ENCODE data around the gene EPC2.

The EPC2 gene

GRCh38 chr2:148643998-148644882 lies at the start of gene EPC2:
Gene EPC2, plus strand, starts transcription at chr2:148644751. Its CDS starts 267 bp downstream, at chr2:148645018.
- in situ Hi-C loops (cut with HindIII; ENCODE audit: low sequenced_read_pairs), result no loop called here

DNA sequence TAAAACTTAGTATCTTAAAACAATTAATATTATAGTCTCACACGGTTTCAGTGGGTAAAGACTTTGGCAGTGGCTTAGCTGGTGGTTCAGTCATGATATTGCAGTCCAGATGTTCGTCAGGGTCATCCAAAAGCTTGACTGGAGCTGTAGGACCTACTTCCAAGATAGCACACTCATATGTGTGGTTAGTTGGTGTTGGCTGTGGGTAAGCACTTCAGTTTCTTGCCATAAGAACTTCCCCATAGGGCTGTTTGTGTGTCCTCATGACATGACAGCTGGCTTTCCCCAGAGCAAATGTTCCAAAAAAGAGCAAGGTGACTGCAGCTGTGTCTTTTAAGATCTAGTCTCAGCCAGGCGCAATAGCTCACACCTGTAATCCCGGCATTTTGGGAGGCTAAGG lies 48.5 kb upstream of the EPC2 start:
- in situ Hi-C loops (cut with HindIII; ENCODE audit: low sequenced_read_pairs), result no loop called here

DNA sequence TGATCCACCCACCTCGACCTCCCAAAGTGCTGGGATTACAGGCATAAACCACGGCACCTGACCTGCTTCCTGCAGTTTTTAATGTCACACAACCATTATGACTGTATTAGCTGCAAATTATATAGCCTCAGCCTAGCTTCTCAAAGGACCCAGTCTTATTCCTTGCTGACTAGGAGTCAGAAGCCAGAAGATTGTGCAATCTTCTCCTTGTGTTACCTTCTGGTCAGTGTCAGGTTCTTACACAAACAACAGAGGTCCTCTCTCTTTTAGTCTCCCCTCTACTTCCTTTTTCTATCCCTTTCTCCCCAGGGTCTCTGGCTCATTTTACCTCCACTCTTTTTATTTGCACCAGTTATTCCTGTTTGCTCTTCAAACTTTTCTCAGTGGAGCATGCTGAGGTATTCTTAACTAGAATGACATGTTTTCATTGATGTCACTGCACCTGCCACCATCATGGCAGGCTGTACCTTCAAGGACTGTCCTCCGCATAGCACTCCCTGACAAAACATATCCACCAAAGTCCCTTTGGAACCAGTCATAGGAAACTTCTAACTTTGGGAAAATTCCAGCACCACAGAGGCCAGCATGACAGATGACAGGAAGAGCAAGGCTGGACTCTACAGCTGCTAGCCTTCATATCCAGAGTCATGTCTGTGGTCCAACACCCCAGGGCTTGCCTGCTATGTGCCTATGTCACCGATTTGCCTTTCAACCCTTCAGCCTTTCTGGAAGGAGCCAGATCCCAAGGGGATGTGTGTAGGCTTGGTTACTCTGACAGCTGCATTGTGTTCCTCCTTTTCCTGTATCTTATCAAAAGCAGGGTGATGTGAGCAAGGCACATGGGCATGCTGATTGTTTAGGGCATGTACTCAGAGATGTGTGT lies 45.2 kb upstream of the EPC2 start:
- in situ Hi-C loops (cut with HindIII; ENCODE audit: low sequenced_read_pairs), result no loop called here

DNA sequence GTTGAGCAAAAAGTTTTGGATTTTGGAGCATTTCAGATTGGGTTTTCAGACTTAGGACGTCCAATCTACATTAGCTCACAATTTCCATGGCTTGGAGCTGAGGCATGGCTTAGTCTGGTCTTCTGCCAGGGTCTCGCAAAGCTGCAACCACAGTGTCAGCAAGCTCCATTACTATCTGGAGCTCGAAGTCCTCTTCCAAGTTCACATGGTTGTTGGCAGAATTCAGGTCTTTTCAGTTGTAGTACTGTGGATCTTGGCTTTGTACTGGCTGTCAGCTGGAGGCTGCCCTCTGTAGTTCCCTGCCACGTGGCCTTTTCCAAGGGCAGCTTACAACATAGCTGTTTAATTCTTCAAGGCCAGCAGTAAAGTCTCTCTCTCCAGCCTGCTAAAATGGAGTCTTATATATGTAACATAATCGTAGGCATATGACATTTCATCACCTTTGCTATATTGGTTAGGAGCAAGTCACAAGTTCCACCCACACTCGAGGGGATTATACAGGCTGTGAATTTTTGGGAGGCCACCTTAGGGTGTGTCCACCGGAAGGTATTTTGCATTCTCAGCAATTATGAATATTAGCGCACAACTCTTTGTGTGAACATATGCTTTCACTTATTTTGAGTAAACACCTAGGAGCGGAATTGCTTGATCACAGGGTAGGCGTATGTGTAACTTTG lies 41.5 kb upstream of the EPC2 start:
- in situ Hi-C loops (cut with HindIII; ENCODE audit: low sequenced_read_pairs), result no loop called here

DNA sequence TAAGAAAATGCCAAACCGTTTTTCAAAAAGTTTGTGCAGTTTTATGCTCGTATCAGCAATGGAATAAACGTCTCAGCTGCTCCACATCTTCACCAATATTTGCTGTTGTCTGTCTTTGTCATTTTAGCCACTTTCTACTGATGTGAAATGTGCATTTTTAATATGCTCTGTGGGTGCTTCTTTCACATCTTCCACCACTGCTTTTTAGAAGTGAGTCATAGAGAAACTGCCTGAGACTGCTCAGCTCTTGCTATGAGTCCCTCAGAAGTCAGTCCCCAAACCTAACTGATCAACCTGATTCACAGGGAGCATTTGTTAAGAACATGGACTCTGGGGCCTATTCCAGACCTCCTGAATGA lies 41.0 kb upstream of the EPC2 start:
- in situ Hi-C loops (cut with HindIII; ENCODE audit: low sequenced_read_pairs), result no loop called here

DNA sequence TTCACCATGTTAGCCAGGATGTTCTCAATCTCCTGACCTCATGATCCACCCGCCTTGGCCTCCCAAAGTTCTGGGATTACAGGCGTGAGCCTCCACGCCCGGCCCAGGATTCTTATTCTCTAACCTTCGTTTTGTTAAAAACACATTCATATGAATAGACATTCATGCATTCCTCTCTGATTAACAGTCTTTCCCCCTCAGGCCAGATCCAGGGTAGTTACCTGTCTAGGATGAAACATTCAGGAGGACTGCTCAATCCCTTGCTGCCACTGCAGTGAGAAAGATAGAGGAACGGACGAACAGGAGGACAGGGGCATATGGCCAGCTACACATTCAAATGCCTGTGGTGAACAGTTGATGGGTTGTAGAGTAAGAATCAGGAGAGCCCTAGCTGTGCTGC lies 39.6 kb upstream of the EPC2 start:
- in situ Hi-C loops (cut with HindIII; ENCODE audit: low sequenced_read_pairs), result no loop called here

DNA sequence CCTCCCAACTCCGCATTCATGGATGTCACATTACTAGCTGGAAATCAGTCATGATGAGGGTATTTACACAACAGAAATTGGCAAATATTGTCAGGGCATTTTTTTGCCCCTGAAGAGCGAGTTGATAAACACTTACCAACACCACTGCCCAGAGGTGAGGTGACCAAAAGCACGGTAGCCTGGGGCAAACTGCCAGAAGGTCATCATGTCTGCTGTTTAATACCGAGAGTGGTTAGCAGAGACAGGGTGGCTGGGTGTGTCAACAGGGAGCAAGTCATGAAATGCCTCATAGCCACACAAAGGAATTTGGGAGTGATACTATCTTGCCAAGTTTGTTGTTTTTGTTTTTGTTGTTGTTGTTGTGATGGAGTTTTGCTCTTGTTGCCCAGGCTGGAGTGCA lies 37.0 kb upstream of the EPC2 start:
- in situ Hi-C loops (cut with HindIII; ENCODE audit: low sequenced_read_pairs), result no loop called here

DNA sequence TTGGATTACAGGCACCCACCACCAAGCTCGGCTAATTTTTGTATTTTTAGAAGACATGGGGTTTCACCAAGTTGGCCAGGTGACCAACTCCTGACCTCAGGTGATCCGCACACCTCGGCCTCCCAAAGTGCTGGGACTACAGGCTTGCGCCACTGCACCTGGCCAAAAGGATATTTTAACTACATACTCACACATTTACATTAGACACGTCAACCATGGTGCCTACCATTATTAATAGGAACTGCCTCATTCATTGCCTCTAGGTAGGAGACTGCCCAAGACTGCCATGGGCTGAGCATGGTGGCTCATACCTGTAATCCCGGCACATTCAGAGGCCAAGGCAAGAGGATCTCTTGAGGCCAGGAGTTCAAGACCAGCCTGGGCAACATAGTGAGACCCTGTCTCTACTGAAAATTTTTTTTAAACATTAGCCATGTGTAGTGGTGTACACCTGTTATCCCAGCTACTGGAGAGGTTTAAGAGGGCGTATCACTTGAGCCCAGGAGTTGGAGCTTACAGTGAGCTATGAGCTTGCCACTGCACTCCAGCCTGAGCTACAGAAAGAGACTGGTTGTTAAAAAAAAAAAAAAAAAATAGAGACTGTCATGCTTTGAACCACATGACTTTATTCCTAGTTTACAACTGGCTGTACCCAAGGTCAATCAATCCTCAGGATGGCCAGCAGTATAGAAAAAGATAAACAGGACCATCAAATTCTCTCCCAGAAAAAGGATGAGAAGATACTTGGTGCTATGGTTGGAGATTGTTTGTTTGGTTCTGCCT lies 31.1 kb upstream of the EPC2 start:
- in situ Hi-C loops (cut with HindIII; ENCODE audit: low sequenced_read_pairs), result no loop called here

GRCh38 chr2:148614014-148614321 lies 30.6 kb upstream of the EPC2 start:
- in situ Hi-C loops (cut with HindIII; ENCODE audit: low sequenced_read_pairs), result no loop called here

GRCh38 chr2:148614322-148615049 lies 30.1 kb upstream of the EPC2 start:
- in situ Hi-C loops (cut with HindIII; ENCODE audit: low sequenced_read_pairs), result no loop called here

GRCh38 chr2:148615381-148615841 lies 29.1 kb upstream of the EPC2 start:
- in situ Hi-C loops (cut with HindIII; ENCODE audit: low sequenced_read_pairs), result no loop called here

- in situ Hi-C loops (cut with HindIII; ENCODE audit: low sequenced_read_pairs), result no loop called here
Observed at GRCh38 chr2:148616662-148617061, 27.9 kb upstream of the EPC2 start.

DNA sequence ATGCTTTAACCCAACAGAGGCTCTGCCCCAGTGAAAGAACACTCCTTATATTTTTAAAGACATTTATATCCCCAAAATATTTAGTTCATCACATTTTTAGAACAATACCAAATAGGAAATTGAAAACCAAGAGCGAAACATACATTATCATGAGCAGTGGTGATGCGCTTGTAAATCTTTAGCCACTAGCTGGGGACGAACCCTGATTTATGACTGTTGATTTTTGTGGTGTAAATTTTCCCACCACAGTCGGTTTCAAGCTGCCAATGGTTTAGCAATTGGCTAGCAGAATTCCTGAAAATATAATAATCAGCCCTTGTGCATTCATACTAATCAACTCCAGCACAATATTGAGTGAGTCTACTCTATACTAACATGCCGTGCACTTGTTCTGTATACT lies 27.3 kb upstream of the EPC2 start:
- in situ Hi-C loops (cut with HindIII; ENCODE audit: low sequenced_read_pairs), result no loop called here

GRCh38 chr2:148619560-148620195 lies 24.9 kb upstream of the EPC2 start:
- in situ Hi-C loops (cut with HindIII; ENCODE audit: low sequenced_read_pairs), result no loop called here

DNA sequence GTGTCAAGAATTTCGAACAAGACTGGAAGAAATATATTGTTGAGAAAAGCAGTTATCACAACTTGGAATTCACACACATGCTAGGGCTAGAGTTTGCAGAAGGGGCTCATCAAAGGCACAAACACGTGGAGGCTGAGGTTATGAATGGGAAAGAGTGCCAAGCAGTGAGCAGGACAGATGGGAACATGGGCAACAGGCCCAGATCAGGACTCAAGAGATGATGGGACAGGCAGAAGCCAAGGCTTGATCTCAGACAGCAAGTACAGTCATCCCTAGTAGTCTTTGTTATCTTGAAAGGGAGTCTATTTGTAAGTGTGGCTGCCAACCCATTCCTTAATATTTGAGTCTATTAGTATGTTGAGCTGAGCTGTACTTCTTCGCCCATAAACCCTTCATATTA lies 22.2 kb upstream of the EPC2 start:
- in situ Hi-C loops (cut with HindIII; ENCODE audit: low sequenced_read_pairs), result no loop called here

GRCh38 chr2:148623086-148623485 lies 21.5 kb upstream of the EPC2 start:
- in situ Hi-C loops (cut with HindIII; ENCODE audit: low sequenced_read_pairs), result no loop called here

- in situ Hi-C loops (cut with HindIII; ENCODE audit: low sequenced_read_pairs), result no loop called here
Observed at GRCh38 chr2:148627224-148627623, 17.3 kb upstream of the EPC2 start.

DNA sequence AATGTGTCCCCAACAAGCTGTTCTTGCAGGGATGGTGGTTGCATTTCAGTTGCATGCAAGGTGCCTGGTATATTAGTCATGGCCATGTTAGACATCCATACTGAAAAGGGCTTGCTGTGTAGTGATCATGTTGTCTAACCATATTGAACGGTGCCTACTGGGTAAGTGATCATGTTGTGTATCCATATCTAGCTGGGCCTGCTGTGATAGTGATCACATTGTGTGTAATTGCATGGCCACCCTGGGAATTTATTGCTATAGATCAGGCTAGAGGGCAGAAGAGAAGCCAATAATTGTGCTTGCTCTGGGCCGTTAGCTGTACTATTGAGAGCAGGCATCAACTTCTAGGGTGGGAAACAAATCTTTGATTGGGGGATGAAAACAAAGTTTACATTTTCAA lies 9.8 kb upstream of the EPC2 start:
- in situ Hi-C loops (cut with HindIII; ENCODE audit: low sequenced_read_pairs), result no loop called here

DNA sequence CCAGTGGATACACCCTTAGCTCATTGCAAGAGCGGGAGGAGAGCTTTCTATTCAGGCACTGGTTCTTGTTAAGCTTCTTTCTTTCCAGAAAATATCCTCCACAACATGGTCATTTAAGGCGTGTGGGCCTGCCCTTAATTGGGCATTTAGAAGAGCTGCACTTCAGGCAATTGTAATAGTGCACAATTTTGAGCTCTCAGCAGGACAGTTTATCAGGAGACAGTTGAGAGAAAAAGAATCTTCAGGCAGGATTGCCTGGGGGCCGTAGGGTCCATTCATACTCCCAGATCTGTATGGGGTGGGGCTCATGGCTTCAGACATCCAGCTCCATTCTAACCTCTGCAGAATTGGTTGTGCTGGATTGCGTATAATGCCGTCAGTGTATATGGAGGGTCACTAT lies 6.0 kb upstream of the EPC2 start:
- in situ Hi-C loops (cut with HindIII; ENCODE audit: low sequenced_read_pairs), result no loop called here

DNA sequence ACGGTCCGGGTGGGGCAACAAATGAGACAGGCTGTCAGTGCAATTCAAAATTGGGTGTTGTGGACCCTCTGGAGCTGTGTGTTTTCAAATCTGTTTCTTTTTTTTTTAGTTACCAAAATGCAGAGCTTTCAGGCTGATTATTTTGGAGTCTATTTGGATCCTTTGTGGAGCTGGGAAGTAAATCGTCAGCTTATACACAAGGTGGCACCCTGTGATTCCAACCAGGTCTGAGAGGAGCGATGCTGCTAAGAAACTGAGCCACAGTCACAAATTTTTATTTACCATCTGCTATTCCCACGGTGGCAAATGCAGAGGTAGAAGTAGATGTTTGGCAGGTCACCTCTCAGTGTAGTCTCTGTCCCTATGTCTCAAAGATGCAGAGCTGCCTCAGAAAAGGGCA lies 3.8 kb upstream of the EPC2 start:
- in situ Hi-C loops (cut with HindIII; ENCODE audit: low sequenced_read_pairs), result no loop called here
